Activated T-cell treated with anti-CD3 and anti-CD28 coated beads, Interleukin-2, amount 50 U/mL, for 4 hours (primary cell): ENCODE data around the gene ENDOG. TPM values are rescaled to one million over a fixed set of nuclear protein-coding genes. Genes with fewer than 3 reads are reported as not detected.
"Not testable (repeated sequence)": the region's sequence is repeated elsewhere in the genome, so short reads cannot be mapped to it uniquely, and the experiment has no call there.

Experiments used
- ATAC-seq, 2 donors: fragments of 200-7000 bp; cut with Tn5 transposase; one replicate each; pipeline ENCODE4 v1.10.0; 2021
- DNase-seq: peaks from one replicate; pipeline ENCODE4 v3.0.0-alpha.2; 2020
- H3K27me3 Mint-ChIP-seq: one replicate; pipeline ENCODE4 v1.8.0; 2021; ENCODE audit warnings: low read depth, mixed read lengths
- H3K36me3 Mint-ChIP-seq: one replicate; pipeline ENCODE4 v1.8.0; 2022; ENCODE audit warnings: mixed read lengths; ENCODE audit not compliant: insufficient read depth
- H3K4me1 Mint-ChIP-seq: one replicate; pipeline ENCODE4 v1.8.0; 2021; ENCODE audit warnings: low read depth, mixed read lengths
- H3K4me3 Mint-ChIP-seq: one replicate; pipeline ENCODE4 v1.8.0; 2021; ENCODE audit warnings: mild to moderate bottlenecking, moderate library complexity, mixed read lengths
- H3K9me3 Mint-ChIP-seq: one replicate; pipeline ENCODE4 v1.8.0; 2021; ENCODE audit warnings: mixed read lengths
- total RNA-seq, 3 donors: library from RNA; stranded (reverse); gene quantifications; one replicate each; pipeline ENCODE4 v1.2.1, GENCODE V29; 2021

Gene ENDOG
- total RNA-seq, 3 donors from 2014 or later = 22.6 to 28.5 (median 26.4) TPM

- no peak for DNase-seq
- Mint-ChIP-seq H3K36me3 (peaks cover 5% of the 10 kb centered on the region), H3K27me3 (no peaks in the 10 kb centered on the region), H3K9me3 (no peaks in the 10 kb centered on the region), H3K4me1 (peaks cover 18% of the 10 kb centered on the region), H3K4me3 (peak overlapping the region; percentile 92)
- peak; percentile 4 to 5 for ATAC-seq
These were observed 30.6 kb upstream of the ENDOG start for GRCh38 chr9:128787659-128788058.

- Mint-ChIP-seq H3K4me1 (peaks cover 20% of the 10 kb centered on the region), H3K4me3 (peak overlapping the region; percentile 92), H3K36me3 (peaks cover 8% of the 10 kb centered on the region), H3K27me3 (no peaks in the 10 kb centered on the region), H3K9me3 (no peaks in the 10 kb centered on the region)
- ATAC-seq (no peak), DNase-seq (no peak)
These were observed 29.9 kb upstream of the ENDOG start for GRCh38 chr9:128788445-128788844.

GRCh38 chr9:128790536-128790935, 27.8 kb upstream of the ENDOG start:
- Mint-ChIP-seq H3K4me3 (no peak overlapping the region), H3K27me3 (no peaks in the 10 kb centered on the region), H3K36me3 (peaks cover 8% of the 10 kb centered on the region), H3K9me3 (no peaks in the 10 kb centered on the region), H3K4me1 (peaks cover 18% of the 10 kb centered on the region)
- no peak for DNase-seq
- ATAC-seq = no peak

DNA sequence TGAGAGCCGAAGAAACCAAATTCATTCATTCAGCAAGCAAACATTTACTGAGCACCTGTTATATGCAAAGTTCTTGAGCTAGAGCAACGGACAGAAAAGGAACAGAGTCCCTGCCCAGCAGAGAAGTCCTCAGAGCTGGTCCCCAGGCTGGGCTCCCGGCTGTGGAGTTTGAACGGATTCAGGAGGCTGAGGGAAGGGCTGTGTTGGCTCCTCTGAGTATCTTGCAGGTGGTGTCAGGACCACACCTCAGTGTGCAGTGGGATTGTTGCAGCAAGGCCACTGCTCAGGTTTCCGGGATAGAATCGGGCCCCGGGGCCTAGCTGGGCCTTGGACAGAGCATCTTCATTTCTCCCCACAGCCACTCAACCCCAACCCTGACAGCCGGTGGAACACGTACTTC, 26.2 kb upstream of the ENDOG start:
- peaks cover 15% of the 10 kb centered on the region for H3K4me1 Mint-ChIP-seq
- H3K27me3 Mint-ChIP-seq = no peaks in the 10 kb centered on the region
- ATAC-seq (no peak), DNase-seq (no peak)
- H3K9me3 Mint-ChIP-seq = no peaks in the 10 kb centered on the region
- H3K4me3 Mint-ChIP-seq = no peak overlapping the region
- peaks cover 9% of the 10 kb centered on the region for H3K36me3 Mint-ChIP-seq

DNA sequence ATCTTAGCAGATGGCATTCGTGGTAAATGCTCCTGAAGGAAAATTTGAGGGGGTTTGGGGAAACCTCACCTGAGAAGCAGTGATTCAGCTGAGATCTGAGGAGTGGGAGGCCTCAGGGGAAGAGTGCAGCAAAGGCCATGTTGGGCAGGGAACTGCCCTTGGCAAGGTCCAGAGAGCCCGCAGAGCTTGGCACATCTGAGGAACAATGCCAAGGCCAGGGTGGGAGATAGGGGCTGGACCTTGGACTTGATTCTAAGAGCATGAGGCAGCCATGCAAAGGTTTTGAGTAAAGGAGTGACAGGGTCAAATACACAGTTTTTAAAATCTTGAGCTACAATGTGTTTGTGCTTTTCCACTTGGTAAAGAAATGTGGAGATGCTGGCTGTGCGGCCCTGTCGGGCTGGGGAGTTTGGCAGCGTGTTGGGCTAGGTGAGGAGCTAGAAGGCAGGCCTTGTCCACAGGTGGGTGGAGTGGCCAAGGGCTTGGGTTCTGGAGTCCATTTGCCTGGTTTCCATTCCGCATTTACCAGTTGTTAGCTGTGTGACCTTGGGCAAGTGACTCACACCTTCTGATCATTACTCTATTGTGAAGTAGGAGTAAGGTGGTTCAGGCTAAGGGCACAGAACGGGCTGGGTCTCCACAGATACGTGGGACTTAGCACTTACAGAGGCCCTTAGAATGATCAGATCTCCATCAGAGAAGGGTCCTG, 25.2 kb upstream of the ENDOG start:
- H3K36me3 Mint-ChIP-seq = peaks cover 12% of the 10 kb centered on the region

DNA sequence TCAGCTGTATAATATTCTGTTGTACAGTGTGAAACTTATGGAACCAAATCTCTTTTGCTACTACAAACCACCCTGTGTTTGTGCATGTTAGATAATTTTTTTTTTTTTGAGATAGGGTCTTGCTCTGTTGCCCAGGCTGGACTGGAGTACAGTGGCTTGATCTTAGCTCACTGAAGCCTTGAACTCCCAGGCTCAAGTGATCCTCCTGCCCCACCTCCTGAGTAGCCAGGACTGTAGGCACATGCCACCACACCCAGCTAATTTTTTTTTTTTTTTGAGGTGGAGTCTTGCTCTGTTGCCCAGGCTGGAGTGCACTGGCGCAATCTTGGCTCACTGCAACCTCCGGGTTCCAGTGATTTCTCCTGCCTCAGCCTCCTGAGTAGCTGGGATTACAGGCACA, 23.3 kb upstream of the ENDOG start:
- H3K36me3 Mint-ChIP-seq = peaks cover 13% of the 10 kb centered on the region
- not testable (repeated sequence) for H3K27me3 Mint-ChIP-seq, DNase-seq, H3K4me3 Mint-ChIP-seq, H3K9me3 Mint-ChIP-seq, H3K4me1 Mint-ChIP-seq, ATAC-seq

More for the DNA sequence above, 25.2 kb upstream of the ENDOG start:
- Mint-ChIP-seq H3K27me3 (no peaks in the 10 kb centered on the region), H3K9me3 (no peaks in the 10 kb centered on the region), H3K4me1 (peaks cover 13% of the 10 kb centered on the region), H3K4me3 (no peak overlapping the region)
- ATAC-seq (no peak), DNase-seq (no peak)

DNA sequence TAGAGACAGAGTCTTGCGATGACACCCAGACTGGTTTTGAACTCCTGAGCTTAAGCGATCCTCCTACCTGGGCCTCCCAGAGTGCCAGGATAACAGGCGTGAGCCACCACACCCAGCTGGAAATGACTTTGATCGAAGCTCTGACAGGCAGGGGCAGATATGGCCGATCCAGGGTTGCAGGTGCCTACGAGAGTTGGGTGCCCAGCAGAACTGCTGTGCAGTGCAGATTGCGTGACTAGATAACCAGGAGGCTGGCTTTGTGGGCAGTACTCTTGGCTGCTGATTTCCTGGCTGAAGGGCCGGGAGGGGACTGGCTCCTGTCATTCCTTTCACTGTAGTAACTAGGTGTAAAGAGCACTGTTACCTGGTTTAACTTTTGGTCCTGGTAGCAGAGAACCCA, 19.4 kb upstream of the ENDOG start:
- no peak for DNase-seq

DNA sequence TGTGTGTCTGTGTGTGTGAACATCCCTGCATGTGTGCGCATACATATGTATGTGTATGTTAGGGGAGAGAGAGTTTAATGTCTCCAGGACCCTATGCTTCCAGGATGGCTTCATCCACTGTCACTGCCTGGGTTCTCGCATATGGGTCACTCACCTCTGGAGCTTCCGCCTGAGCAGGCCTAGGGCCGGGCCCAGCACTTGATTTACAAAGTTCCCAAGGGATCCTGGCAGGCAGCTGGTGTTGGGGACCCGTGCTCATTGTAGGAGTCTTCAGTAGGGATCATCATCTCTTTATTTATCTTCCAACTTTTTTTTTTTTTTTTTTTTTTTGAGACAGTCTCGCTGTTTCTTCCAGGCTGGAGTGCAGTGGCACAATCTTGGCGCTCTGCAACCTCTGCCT, 18.2 kb upstream of the ENDOG start:
- Mint-ChIP-seq H3K4me3 (no peak overlapping the region), H3K27me3 (no peaks in the 10 kb centered on the region), H3K9me3 (no peaks in the 10 kb centered on the region), H3K4me1 (no peaks in the 10 kb centered on the region), H3K36me3 (peaks cover 22% of the 10 kb centered on the region)
- DNase-seq = no peak
- no peak for ATAC-seq

More for the DNA sequence above, 19.4 kb upstream of the ENDOG start:
- peaks cover under 1% of the 10 kb centered on the region for H3K4me1 Mint-ChIP-seq
- H3K9me3 Mint-ChIP-seq = no peaks in the 10 kb centered on the region
- H3K4me3 Mint-ChIP-seq = no peak overlapping the region
- peaks cover 20% of the 10 kb centered on the region for H3K36me3 Mint-ChIP-seq
- no peaks in the 10 kb centered on the region for H3K27me3 Mint-ChIP-seq
- ATAC-seq = no peak

DNA sequence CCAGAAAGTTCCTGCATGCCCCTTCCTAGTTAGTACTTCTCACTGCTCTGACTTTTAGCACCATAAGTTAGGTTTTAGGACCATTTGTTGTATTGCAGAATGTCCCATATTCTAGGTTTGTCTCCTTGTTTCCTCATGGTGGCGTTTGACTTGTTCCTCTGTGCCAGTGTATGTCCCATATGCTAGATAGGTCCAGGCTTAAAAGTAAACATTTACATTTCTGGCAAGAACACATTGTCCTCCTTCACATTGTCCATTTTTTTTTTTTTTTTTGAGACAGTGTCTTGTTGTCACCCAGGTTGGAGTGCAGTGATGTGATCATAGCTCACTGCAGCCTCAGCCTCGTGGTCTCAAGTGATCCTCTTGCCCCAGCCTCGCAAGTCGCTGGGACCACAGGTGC, 15.8 kb upstream of the ENDOG start:
- no peaks in the 10 kb centered on the region for H3K9me3 Mint-ChIP-seq
- no peaks in the 10 kb centered on the region for H3K27me3 Mint-ChIP-seq
- no peak for DNase-seq
- H3K4me1 Mint-ChIP-seq = no peaks in the 10 kb centered on the region
- no peak for ATAC-seq
- no peak overlapping the region for H3K4me3 Mint-ChIP-seq
- peaks cover 24% of the 10 kb centered on the region for H3K36me3 Mint-ChIP-seq

DNA sequence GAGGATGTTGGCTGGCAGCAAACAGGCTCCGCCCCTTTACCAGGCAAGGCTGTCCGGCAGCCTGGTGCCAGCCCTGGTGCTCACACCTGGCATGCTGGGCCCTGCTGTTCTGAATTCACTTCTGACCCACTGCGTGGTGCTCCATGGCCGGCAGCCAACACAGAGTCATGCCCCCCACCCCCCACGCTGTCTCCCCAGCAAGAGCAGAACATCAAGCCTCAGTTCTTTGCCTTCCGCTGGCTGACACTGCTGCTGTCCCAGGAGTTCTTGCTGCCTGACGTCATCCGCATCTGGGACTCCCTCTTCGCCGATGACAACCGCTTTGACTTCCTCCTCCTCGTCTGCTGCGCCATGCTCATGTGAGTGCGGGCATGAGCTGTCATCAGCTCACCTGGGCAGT, 12.6 kb upstream of the ENDOG start:
- no peak overlapping the region for H3K4me3 Mint-ChIP-seq
- peaks cover 24% of the 10 kb centered on the region for H3K36me3 Mint-ChIP-seq
- DNase-seq (no peak), ATAC-seq (no peak)
- H3K4me1 Mint-ChIP-seq = no peaks in the 10 kb centered on the region
- H3K9me3 Mint-ChIP-seq = no peaks in the 10 kb centered on the region
- no peaks in the 10 kb centered on the region for H3K27me3 Mint-ChIP-seq

DNA sequence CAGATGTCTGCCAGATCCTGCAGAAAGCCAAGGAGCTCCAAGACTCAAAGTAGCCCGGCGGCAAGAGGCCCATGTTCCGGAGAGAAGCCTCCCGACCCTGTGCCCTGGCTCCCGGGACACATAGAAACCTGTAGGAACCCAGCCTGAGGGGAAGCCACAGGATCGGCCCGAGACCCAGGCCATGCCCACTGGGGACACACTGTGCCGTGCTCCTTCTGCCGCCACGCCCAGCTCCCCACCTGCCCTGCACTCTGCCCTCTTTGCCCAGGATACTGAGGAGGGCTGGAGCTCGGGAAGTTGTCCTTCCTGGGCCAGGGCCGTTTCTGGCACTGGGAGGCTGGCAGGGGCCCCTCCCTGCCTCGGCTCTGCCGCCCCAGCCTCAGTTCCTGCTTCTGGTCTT, 10.5 kb upstream of the ENDOG start:
- Mint-ChIP-seq H3K4me3 (no peak overlapping the region), H3K9me3 (no peaks in the 10 kb centered on the region), H3K4me1 (no peaks in the 10 kb centered on the region), H3K27me3 (no peaks in the 10 kb centered on the region), H3K36me3 (peaks cover 20% of the 10 kb centered on the region)
- ATAC-seq (no peak), DNase-seq (no peak)

GRCh38 chr9:128808543-128808942, 9.8 kb upstream of the ENDOG start:
- Mint-ChIP-seq H3K4me3 (no peak overlapping the region), H3K36me3 (peaks cover 15% of the 10 kb centered on the region), H3K9me3 (no peaks in the 10 kb centered on the region), H3K4me1 (no peaks in the 10 kb centered on the region), H3K27me3 (no peaks in the 10 kb centered on the region)
- DNase-seq (no peak), ATAC-seq (no peak)

DNA sequence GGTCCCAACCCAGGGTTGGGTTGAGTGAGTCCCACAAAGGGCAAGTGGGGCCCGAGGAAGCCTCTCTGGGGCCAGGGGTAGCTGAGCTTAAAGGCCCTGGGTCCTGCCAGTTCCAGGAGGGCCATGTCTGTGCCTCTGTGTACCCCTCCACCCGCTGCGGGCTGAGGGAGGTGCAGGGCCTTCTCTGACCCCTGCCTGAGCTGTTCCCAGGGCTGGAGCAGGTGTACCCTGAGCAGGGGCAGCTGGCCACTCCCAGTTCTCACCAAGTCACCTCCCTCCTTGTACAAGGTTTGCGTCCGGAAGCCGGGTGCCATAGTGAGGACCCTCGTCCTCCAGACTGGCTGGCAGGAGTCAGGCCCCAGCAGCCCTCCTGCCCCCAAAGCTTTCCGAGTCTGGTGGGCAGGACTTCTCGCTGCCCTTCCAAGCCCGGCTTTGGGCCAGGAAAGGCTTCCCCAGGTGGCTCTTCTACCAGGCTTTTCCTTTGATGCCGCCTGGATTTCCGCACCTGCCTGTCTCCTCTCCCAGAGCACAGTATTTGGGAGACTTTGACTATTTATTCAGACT, 9.2 kb upstream of the ENDOG start:
- Mint-ChIP-seq H3K36me3 (peaks cover 9% of the 10 kb centered on the region), H3K4me3 (no peak overlapping the region), H3K4me1 (no peaks in the 10 kb centered on the region), H3K27me3 (no peaks in the 10 kb centered on the region), H3K9me3 (no peaks in the 10 kb centered on the region)
- ATAC-seq (no peak), DNase-seq (no peak)

DNA sequence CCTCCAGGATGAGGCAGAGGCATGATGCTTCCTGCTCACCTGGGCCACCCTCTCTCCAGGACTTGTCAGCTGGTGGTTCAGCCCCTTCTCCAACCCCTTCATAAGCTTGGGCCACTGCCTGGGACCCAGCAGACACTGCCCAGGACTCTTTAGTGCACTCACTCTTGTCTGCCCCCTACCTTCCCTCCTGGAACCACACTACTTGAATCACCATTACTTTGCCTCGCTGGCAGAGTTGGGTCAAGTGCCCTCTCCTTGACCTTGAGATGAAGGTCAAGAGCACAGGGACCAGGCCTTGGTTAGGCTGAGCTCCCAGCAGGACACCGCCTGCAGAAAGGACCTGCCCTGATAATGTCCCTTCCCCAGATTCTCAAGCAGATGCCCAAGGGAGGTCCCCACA, 8.5 kb upstream of the ENDOG start:
- H3K4me1 Mint-ChIP-seq = no peaks in the 10 kb centered on the region
- DNase-seq (no peak), ATAC-seq (no peak)
- no peaks in the 10 kb centered on the region for H3K9me3 Mint-ChIP-seq
- no peak overlapping the region for H3K4me3 Mint-ChIP-seq
- H3K27me3 Mint-ChIP-seq = no peaks in the 10 kb centered on the region
- peaks cover 9% of the 10 kb centered on the region for H3K36me3 Mint-ChIP-seq

- ATAC-seq = no peak
- no peak for DNase-seq
- Mint-ChIP-seq H3K4me1 (no peaks in the 10 kb centered on the region), H3K27me3 (no peaks in the 10 kb centered on the region), H3K36me3 (peaks cover 7% of the 10 kb centered on the region), H3K4me3 (no peak overlapping the region), H3K9me3 (no peaks in the 10 kb centered on the region)
These were observed 7.4 kb upstream of the ENDOG start for GRCh38 chr9:128810873-128811272.
